Aorta (tissue), 5 donors: Measurements from ENCODE around the gene CLCN2. TPM values are rescaled to one million over a fixed set of nuclear protein-coding genes. Genes with fewer than 3 reads are reported as not detected.
A peak's percentile ranks its signal among the peaks of the same experiment; 100 is the strongest.

Experiments
- ATAC-seq: fragments of 200-7000 bp; cut with Tn5 transposase; one replicate; pipeline ENCODE4 v1.9.1; 2022; ENCODE audit warnings: moderate library complexity; ENCODE audit not compliant: low FRiP score
- DNase-seq, 2 donors: peaks; one replicate each; pipeline ENCODE4 v3.0.0-alpha.2; 2020
- H3K27ac ChIP-seq, 2 donors: one replicate each; pipeline ENCODE4 v1.5.1; 2013; ENCODE audit warnings: low read length in 2 of 2, mild to moderate bottlenecking in 2 of 2, moderate library complexity in 2 of 2, control low read depth in 1 of 2, inconsistent platforms in 1 of 2, low read depth in 1 of 2
- H3K27me3 ChIP-seq, 2 donors: one replicate each; pipeline ENCODE4 v1.6.1; 2013; ENCODE audit warnings: control low read depth in 1 of 2, low read length in 1 of 2, mild to moderate bottlenecking in 1 of 2, moderate library complexity in 1 of 2; ENCODE audit not compliant: insufficient read depth in 2 of 2, control insufficient read depth in 1 of 2
- H3K36me3 ChIP-seq, 2 donors: one replicate each; pipeline ENCODE4 v1.6.1; 2013; ENCODE audit warnings: control low read depth in 1 of 2, low read length in 1 of 2, mild to moderate bottlenecking in 1 of 2; ENCODE audit not compliant: insufficient read depth in 2 of 2, control insufficient read depth in 1 of 2
- H3K4me1 ChIP-seq, 2 donors: one replicate each; pipeline ENCODE4 v1.6.1; 2013; ENCODE audit warnings: low read length in 2 of 2, control low read depth in 1 of 2, mild to moderate bottlenecking in 1 of 2, moderate library complexity in 1 of 2; ENCODE audit not compliant: insufficient read depth in 2 of 2, control insufficient read depth in 1 of 2
- H3K4me3 ChIP-seq, 2 donors: one replicate each; pipeline ENCODE4 v1.5.1; 2013; ENCODE audit warnings: low read length in 2 of 2, control low read depth in 1 of 2, mild to moderate bottlenecking in 1 of 2
- H3K9me3 ChIP-seq: one replicate; pipeline ENCODE4 v1.6.1; 2013; ENCODE audit warnings: mild to moderate bottlenecking, low read length; ENCODE audit not compliant: control insufficient read depth
- WGBS, 2 donors: extraction: QIAGEN DNeasy Blood & Tissue Kit; methylation state at CpG; one replicate each; pipeline ENCODE4 v1.1.7; 2013; 5-methylcytosine and 5-hydroxymethylcytosine counted together
- intact Hi-C, 2 donors: fragments of 100-400 bp; cut with DNase I; formaldehyde crosslinking; loops; one replicate each; pipeline versions ENCODE4 v1.14.2 to v1.15.0; 2022
- polyA plus RNA-seq, 2 donors: library from polyadenylated mRNA; stranded (reverse); fragments of 200-250 nt; gene quantifications; one replicate each; pipeline ENCODE4 v1.2.3, GENCODE V29; 2013
- total RNA-seq, 2 donors: library from RNA; stranded (reverse); fragmentation: NEBNext Ultra II Directional; extraction: Animal tissue kit (Norgen Biotek cat#: 25700); gene quantifications; one replicate each; pipeline ENCODE4 v1.2.1, GENCODE V29; 2021
- donor health status: healthy with polysubstance abuse.
- donor health status: Bipolar disorder and iron deficiency.
- donor health status: DM: no; HTN: no; CAD: no.
- donor health status: DM: no; HTN: no; CAD: no.
- donor health status: DM: yes; HTN: yes; CAD: no.

Gene CLCN2
- total and polyA plus RNA-seq, 4 donors = 4.1 to 14.5 (median 5.4) TPM

DNA sequence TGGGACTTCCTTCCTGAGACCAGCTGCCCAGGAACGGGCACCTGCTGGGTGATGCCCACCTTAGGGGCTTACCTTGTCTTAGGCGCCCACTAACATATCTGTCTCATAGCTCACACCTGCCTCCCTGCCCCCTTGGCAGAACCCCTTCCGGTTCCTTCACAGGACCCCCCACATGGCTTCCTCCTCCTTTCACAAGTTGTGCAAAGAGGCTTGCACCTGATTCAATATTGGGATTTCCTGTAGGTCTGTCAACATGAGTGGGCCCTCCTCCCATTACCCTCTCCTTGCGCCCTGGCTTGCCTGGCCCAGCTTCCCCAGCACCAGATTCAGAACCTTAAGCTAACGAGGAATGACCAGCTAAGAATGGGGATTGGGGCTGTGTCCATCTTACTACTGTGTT, 16.0 kb upstream of the CLCN2 start:
- 87 to 89% methylated on average over 5 of the region's 5 CpGs for WGBS, 2 donors
- intact Hi-C loops = no loop called here
- Histone ChIP-seq H3K9me3 (no peaks in the 10 kb centered on the region), H3K27ac (no peak overlapping the region), H3K4me3 (no peak overlapping the region), H3K4me1 (no peaks in the 10 kb centered on the region), H3K27me3 (no peaks in the 10 kb centered on the region), H3K36me3 (no peaks in the 10 kb centered on the region)
- ATAC-seq (no peak), DNase-seq (peak in 1 of 2 donors; percentile 46)

DNA sequence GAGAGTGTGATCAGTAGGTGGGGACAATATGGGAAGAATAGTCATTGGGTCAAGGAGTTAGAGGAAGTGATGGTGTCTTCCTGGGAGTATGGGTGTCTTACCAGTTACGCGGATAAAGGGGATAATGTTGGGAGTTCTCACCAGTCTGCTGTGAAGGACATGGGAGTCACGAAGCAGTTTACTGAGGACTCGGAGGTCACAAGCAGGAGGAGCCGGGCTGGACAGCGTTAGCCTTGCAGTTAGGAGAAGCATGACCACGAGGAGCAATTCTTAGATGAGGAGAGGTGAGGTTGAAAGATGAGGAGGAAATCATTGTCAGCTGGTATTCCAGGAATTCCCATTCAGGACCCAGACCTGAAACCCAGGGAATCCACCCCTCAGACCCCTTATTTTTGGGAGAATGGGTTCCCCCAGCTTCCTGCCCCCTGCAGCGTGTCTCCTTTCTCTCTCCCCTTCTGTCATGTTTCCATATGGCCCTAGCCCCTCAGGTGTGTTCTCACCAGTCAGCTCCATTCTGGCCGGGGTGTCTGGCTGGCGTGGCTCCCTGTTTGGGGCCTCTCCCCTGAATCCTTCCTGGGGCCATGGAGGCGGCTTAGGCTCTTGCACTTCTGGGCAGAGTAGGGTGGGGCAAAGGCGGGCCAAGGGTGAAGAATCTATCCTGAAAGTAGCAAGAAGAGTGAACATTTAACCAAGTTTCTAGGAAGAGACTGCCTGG, 14.5 kb upstream of the CLCN2 start:
- no peak overlapping the region for H3K27ac ChIP-seq
- WGBS, 2 donors = 90 to 92% methylated on average over 12 of the region's 12 CpGs
- H3K36me3 ChIP-seq = no peaks in the 10 kb centered on the region
- peak in 1 of 2 donors; percentile 75 for DNase-seq
- no peaks in the 10 kb centered on the region for H3K4me1 ChIP-seq
- no peaks in the 10 kb centered on the region for H3K27me3 ChIP-seq
- no peak for ATAC-seq
- intact Hi-C loops = no loop called here
- no peaks in the 10 kb centered on the region for H3K9me3 ChIP-seq
- no peak overlapping the region for H3K4me3 ChIP-seq

DNA sequence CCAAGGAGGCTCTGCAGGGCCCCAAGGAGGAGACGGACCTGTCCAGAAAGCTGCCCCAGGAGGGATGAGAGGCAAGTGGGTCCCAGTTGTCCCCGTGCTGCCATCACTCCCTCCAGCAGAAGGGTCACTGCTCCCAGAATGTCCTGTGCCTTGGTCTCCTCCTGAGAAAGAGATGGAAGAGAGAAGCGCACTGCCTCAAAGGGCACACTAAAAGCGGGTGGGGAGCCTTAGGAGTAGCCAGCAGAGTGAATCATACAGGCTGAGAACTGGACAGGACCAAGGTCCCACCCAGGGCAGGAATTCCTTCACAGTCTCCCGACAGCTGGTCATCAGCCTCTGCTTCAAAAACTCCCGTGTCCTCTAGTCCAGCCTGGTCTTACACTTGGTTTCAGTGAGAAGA, 12.0 kb upstream of the CLCN2 start:
- intact Hi-C loops = loop anchor here (5.0 kb wide), 4 partner anchors 44 to 169 kb away; no protein-coding TSS in a partner anchor

DNA sequence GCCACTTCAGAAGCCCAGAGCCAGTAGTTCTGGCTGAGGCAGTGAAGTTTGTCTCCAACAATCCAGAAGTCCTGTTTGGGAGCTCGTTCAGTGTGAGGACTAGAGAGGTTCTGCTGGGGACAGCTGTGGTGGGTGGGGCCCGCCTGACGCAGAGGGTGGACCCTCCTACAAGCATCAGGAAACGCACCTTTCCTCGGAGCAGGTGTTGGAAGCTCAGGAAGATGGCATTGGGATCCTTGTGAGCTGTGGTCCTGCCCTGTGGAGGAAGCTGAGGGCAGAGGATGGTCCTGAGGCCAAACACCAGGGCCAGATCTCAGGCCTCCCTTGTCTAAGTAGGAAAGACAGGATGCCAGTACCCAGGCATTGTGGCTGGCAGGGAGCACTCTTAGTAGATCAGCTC, 11.5 kb upstream of the CLCN2 start:
- peak in 1 of 2 donors; percentile 63 for DNase-seq
- WGBS, 2 donors = 59 to 68% methylated on average over 5 of the region's 5 CpGs
- no peak overlapping the region for H3K27ac ChIP-seq
- H3K27me3 ChIP-seq = no peaks in the 10 kb centered on the region
- intact Hi-C loops = loop anchor here (5.0 kb wide), 4 partner anchors 44 to 169 kb away; no protein-coding TSS in a partner anchor
- no peaks in the 10 kb centered on the region for H3K9me3 ChIP-seq
- H3K4me1 ChIP-seq = peaks cover 3 to 4% of the 10 kb centered on the region in 2 donors
- no peak for ATAC-seq
- H3K36me3 ChIP-seq = no peaks in the 10 kb centered on the region
- no peak overlapping the region for H3K4me3 ChIP-seq

More for the DNA sequence above, 12.0 kb upstream of the CLCN2 start:
- Histone ChIP-seq H3K4me1 (peaks cover 3 to 4% of the 10 kb centered on the region in 2 donors), H3K36me3 (no peaks in the 10 kb centered on the region), H3K4me3 (no peak overlapping the region), H3K27ac (no peak overlapping the region), H3K9me3 (no peaks in the 10 kb centered on the region), H3K27me3 (no peaks in the 10 kb centered on the region)
- WGBS, 2 donors = 74 to 82% methylated on average over 6 of the region's 6 CpGs
- DNase-seq (peak in 1 of 2 donors; percentile 63), ATAC-seq (no peak)

DNA sequence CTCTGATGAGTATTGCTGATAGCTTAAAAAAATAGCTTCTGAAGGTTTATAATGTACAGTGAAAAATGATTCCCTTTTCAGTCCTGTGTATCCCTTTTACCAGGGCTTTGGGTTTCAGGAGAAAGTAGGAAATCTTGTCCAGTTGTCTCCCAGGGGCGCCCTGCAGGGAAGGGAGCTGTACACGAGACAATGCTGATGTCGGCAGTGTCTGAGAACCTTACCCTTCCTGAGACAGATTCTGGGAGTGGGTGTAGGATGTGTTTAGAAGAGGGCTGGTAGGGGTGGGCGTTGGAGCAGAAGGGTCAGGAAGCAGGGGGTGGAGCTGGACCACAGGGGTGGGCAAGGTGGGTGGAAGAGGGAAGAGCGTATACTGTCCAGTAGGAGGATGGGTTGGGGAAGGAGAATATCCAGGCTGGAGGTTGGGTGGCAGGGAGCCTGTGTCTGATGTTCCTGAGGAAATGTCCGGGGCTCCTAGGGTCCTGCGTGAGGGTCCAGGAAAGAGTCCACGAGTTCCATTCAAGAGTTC, 11.0 kb upstream of the CLCN2 start:
- H3K27ac ChIP-seq = no peak overlapping the region
- H3K4me3 ChIP-seq = no peak overlapping the region
- no peaks in the 10 kb centered on the region for H3K9me3 ChIP-seq
- ATAC-seq (no peak), DNase-seq (peak in 1 of 2 donors; percentile 45)
- 82 to 83% methylated on average over 8 of the region's 8 CpGs for whole genome bisulfite sequencing, 2 donors
- intact Hi-C loops = loop anchor here (5.0 kb wide), 4 partner anchors 45 to 170 kb away; no protein-coding TSS in a partner anchor
- no peaks in the 10 kb centered on the region for H3K36me3 ChIP-seq
- peaks cover 3 to 4% of the 10 kb centered on the region in 2 donors for H3K4me1 ChIP-seq
- no peaks in the 10 kb centered on the region for H3K27me3 ChIP-seq

DNA sequence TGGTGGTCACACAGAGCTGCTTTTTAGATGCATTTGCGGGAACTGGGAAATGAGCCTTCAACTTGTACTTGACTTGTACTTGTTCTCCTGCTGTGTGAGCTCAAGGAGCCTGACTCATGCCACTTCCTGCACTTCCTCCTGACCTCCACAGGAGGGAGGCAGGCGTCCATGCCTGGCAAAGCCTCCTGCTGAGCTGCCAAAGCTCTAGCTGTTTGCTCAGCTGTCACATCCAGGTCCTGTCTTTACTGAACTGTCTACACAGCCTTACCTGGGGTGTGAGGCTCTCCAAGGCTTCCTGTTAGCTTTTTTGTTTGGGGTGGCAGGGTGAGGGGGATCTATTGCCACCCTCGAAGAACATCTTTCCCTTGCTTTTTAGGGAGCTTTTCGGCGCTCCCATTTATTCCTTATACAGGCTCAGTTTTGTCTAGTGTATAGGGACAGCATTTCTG, 10.2 kb upstream of the CLCN2 start:
- DNase-seq = peak; percentile 87
- intact Hi-C loops = loop anchor here (2.0 to 5.0 kb wide), 5 partner anchors 46 to 171 kb away; no protein-coding TSS in a partner anchor
- WGBS, 2 donors = 44 to 47% methylated on average over 5 of the region's 5 CpGs
- ATAC-seq = peak; percentile 91
- Histone ChIP-seq H3K9me3 (no peaks in the 10 kb centered on the region), H3K27ac (no peak overlapping the region), H3K36me3 (no peaks in the 10 kb centered on the region), H3K4me3 (no peak overlapping the region), H3K4me1 (peaks cover 3 to 4% of the 10 kb centered on the region in 2 donors), H3K27me3 (no peaks in the 10 kb centered on the region)

DNA sequence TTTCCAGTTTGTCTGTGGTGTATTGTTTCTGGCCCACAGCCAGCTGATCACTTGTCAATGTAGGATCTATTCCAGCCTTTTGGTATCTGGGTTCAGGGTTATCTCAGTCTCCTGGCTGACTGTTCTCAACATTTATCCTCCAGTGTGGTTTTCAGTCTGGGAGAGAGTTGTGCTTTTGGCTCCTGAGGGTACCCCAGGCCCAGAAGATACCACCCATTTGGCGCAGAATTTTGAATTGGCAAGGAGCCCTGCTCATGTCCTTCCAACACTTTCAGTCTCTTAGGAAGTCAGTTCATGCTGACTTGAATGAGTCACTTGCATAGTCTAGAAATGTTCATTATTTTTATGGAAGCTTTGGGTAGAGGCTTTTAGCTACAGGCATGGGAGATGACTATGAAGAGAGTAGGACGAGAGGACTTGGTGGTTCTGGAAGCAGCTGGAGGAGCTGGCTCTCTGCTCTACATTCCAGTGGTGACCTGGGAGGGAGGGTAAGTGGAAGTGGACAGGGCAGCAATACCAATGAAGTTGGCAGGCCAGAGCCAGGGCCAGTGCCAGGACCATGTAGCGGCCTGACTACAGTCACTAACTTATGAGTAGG, 7.3 kb upstream of the CLCN2 start:
- peaks cover 3 to 4% of the 10 kb centered on the region in 2 donors for H3K4me1 ChIP-seq
- DNase-seq (peak; percentile 83 to 87), ATAC-seq (peak; percentile 67)
- H3K9me3 ChIP-seq = no peaks in the 10 kb centered on the region
- no peaks in the 10 kb centered on the region for H3K36me3 ChIP-seq
- 6 to 8% methylated on average over 3 of the region's 3 CpGs for WGBS, 2 donors
- peak overlapping the region in 1 of 2 donors; percentile 69 for H3K27ac ChIP-seq
- no peaks in the 10 kb centered on the region for H3K27me3 ChIP-seq
- intact Hi-C loops = no loop called here
- no peak overlapping the region for H3K4me3 ChIP-seq

DNA sequence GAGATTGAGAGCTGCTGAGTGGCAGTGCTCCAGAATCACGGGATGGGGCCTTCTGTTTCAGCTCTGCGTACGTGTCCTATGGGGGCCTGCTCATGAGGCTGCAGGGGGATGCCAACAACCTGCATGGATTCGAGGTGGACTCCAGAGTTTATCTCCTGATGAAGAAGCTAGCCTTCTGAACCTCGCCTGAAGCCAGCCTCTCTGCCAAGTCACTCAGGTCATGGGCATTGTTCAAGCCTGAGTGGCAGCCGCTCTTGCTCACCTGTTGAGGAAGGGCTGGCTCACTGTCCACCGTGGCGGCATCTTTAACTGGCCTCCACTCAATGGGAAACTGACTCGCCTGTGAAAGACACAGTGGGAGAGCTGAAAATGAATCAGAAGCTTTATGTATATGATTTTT, 6.7 kb upstream of the CLCN2 start:
- peak overlapping the region in 1 of 2 donors; percentile 4 for H3K27ac ChIP-seq
- intact Hi-C loops = no loop called here
- H3K36me3 ChIP-seq = no peaks in the 10 kb centered on the region
- DNase-seq (no peak), ATAC-seq (no peak)
- H3K27me3 ChIP-seq = no peaks in the 10 kb centered on the region
- H3K4me1 ChIP-seq = peaks cover 3 to 4% of the 10 kb centered on the region in 2 donors
- WGBS, 2 donors = 66 to 71% methylated on average over 9 of the region's 9 CpGs
- H3K4me3 ChIP-seq = no peak overlapping the region
- no peaks in the 10 kb centered on the region for H3K9me3 ChIP-seq
